ENCODE data around the gene ARIH1. TPM values are rescaled to one million over a fixed set of nuclear protein-coding genes. Genes with fewer than 3 reads are reported as not detected.

The ARIH1 gene
- total and polyA plus RNA-seq, 2 of the 8 experiments (the other 6 are each of a cell fraction or from before 2014, with no cell fraction given): 32.7 to 179 TPM

DNA sequence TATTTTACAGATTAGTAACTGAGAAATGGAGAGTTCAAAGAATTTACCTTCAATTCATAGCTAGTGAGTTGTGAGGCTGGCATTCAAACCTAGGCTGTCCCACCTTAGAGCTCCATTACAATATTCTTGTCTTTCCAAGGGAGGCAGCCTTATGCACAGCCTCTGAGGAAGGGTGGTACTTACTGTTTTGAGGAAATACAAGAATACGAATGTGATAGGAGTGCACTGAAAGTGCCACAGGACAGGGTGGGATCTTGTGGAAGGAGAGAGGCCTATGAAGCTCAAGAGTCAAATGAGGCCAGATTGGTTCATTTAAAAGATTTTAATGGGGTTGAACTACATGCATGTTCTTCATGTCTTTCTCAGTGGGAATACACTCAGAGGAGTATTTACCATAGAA lies 86.3 kb downstream of the ARIH1 start:
- Histone ChIP-seq H2BK5ac (ENCODE audit: low read depth, low read length) (no peak overlapping the region), H3K14ac (ENCODE audit: insufficient read length) (no peak overlapping the region), H3K9ac (replicated peaks in 1 of 4; ENCODE audit: extremely low read depth in 1 of 4, low read depth in 3 of 4, low read length in 3 of 4) (no peak overlapping the region), H3K4me1 (replicated peaks in 1 of 4; ENCODE audit: control insufficient read depth in 3 of 4, insufficient read depth in 4 of 4, low read length in 3 of 4) (no peaks in the 10 kb centered on the region), H2AK5ac (ENCODE audit: low read depth, low read length) (no peak overlapping the region), H2BK15ac (ENCODE audit: low read length) (no peak overlapping the region), H3K27me3 (replicated peaks in 1 of 4; ENCODE audit: control insufficient read depth in 3 of 4, extremely low read depth in 1 of 4, insufficient read depth in 3 of 4, low read length in 3 of 4) (no peaks in the 10 kb centered on the region), H3K4me3 (ENCODE audit: extremely low read depth in 1 of 4, insufficient read depth in 2 of 4, low read depth in 3 of 4, low read length in 4 of 4) (no peak overlapping the region), H3K23ac (ENCODE audit: insufficient read length) (no peak overlapping the region), H3K4me2 (ENCODE audit: insufficient read depth in 1 of 2, low read depth in 2 of 2, low read length in 2 of 2) (no peak overlapping the region), H4K8ac (ENCODE audit: extremely low read depth, insufficient read depth, low read length) (no peak overlapping the region), H4K5ac (ENCODE audit: insufficient read length, low read depth, low read length) (no peak overlapping the region), H3K79me2 (ENCODE audit: control insufficient read depth in 1 of 2, insufficient read depth in 2 of 2, low read length in 2 of 2) (peaks cover 0 to 18% of the 10 kb centered on the region in 2 experiments; a peak in 2 of 4 replicates), H3K79me1 (ENCODE audit: low read depth, low read length) (no peaks in the 10 kb centered on the region; the same call in 1 of the 2 replicates), H3K18ac (ENCODE audit: extremely low read depth, low read length) (no peak overlapping the region), H2AFZ (ENCODE audit: low read length) (no peak overlapping the region), H3K56ac (replicated peaks; ENCODE audit: insufficient read length, low read depth, low read length) (no peak overlapping the region), H4K91ac (replicated peaks; ENCODE audit: insufficient read length, low read length) (no peak overlapping the region), H3K9me3 (ENCODE audit: insufficient read depth in 2 of 2, low read depth in 1 of 2, low read length in 1 of 2) (no peaks in the 10 kb centered on the region), H3K4ac (replicated peaks; ENCODE audit: insufficient read length, low read depth, low read length) (no peak overlapping the region), H3K36me3 (ENCODE audit: control insufficient read depth in 2 of 4, insufficient read depth in 4 of 4, low read length in 3 of 4) (peaks cover 3 to 36% (median 9%) of the 10 kb centered on the region in 4 experiments; a peak in 6 of 8 replicates), H3K23me2 (ENCODE audit: low read depth, low read length) (no peaks in the 10 kb centered on the region), H2BK120ac (replicated peaks; ENCODE audit: low read depth, low read length) (no peak overlapping the region), H2BK20ac (ENCODE audit: low read length) (no peak overlapping the region), H4K20me1 (replicated peaks in 1 of 2; ENCODE audit: control insufficient read depth in 1 of 2, insufficient read depth in 2 of 2, low read length in 2 of 2) (peaks cover 2 to 4% of the 10 kb centered on the region in 2 experiments), H2BK12ac (ENCODE audit: low read depth, low read length) (no peak overlapping the region), H3K27ac (ENCODE audit: low read depth, low read length) (no peak overlapping the region)
- POLR2A ChIA-PET (ENCODE audit: partially characterized antibody): no interaction called here
- WGBS, 2 experiments (ENCODE audit: extremely low coverage in 1 of 2, insufficient coverage in 1 of 2, insufficient read length in 1 of 2, insufficient replicate concordance in 2 of 2, low coverage in 1 of 2, low lambda C conversion rate in 2 of 2, missing lambda C conversion rate in 1 of 2): 87% methylated on average over 1 of the region's 1 CpG; no CpG with 5 or more reads in 1 of the 2 experiments
- FAIRE-seq: no peak
- no peak for DNase-seq (ENCODE audit: low read depth in 1 of 2, low spot score in 2 of 2)
- TF ChIP-seq TAF1 (IDR thresholded peaks at IDR 0.05; ENCODE audit: low read depth, low read length): no peak
- no peak for TF ChIP-seq JUN (IDR thresholded peaks at IDR 0.05; ENCODE audit: low read depth, low read length)
- no peak for TF ChIP-seq SIN3A (conservative IDR thresholded peaks at IDR 0.05 in 1 of 2, IDR thresholded peaks at IDR 0.05 in 1 of 2; ENCODE audit: low read depth in 1 of 2, low read length in 2 of 2)
- no peak for TF ChIP-seq CHD2 (IDR thresholded peaks at IDR 0.05; ENCODE audit: low read length)
- no peak for TF ChIP-seq TEAD4 (IDR thresholded peaks at IDR 0.05; ENCODE audit: low read depth, low read length)
- no peak for TF ChIP-seq CTBP2 (IDR thresholded peaks at IDR 0.05; ENCODE audit: borderline replicate concordance, insufficient read depth, insufficient read length, low read length)
- no peak for TF ChIP-seq SIX5 (IDR thresholded peaks at IDR 0.05; ENCODE audit: low read depth, low read length)
- TF ChIP-seq PHF8 (conservative IDR thresholded peaks at IDR 0.05; ENCODE audit: low read depth, low read length): no peak
- TF ChIP-seq SAP30 (IDR thresholded peaks at IDR 0.05; ENCODE audit: insufficient read depth, insufficient replicate concordance, low read length): no peak
- no peak for TF ChIP-seq CTCF (IDR thresholded peaks at IDR 0.05; ENCODE audit: control extremely low read depth in 1 of 3, insufficient read depth in 1 of 3, low read depth in 1 of 3, low read length in 3 of 3)
- CTCF ChIA-PET (ENCODE audit: partially characterized antibody): no interaction called here
